BJ (cell line): Measurements from ENCODE around the gene TNRC18. TPM values are rescaled to one million over a fixed set of nuclear protein-coding genes. Genes with fewer than 3 reads are reported as not detected.
"Not testable (repeated sequence)": the region's sequence is repeated elsewhere in the genome, so short reads cannot be mapped to it uniquely, and the experiment has no call there.

Experiments
- CTCF ChIA-PET: fragments of 350-600 bp; formaldehyde crosslinking; extraction: SDS; loops from one replicate; lab custom pipeline; 2021; ENCODE audit warnings: antibody characterized with exemption, inconsistent platforms; lab: Yijun Ruan, JAX
- POLR2A ChIA-PET: fragments of 300-600 bp; sonication (Branson Sonifier 250); formaldehyde crosslinking; extraction: SDS; loops from one replicate; lab custom pipeline; 2021; ENCODE audit warnings: antibody characterized with exemption; lab: Charles Lee
- DNase-seq: peaks from one replicate; pipeline ENCODE4 v3.0.0-alpha.2; 2011; ENCODE audit warnings: low read depth
- H3K27me3 ChIP-seq: 2 replicates; pipeline ENCODE4 v1.6.0; 2011; ENCODE audit warnings: low read length; ENCODE audit not compliant: control insufficient read depth, insufficient read depth
- H3K36me3 ChIP-seq: 2 replicates; pipeline ENCODE4 v1.5.1; 2011; ENCODE audit warnings: low read length; ENCODE audit not compliant: control insufficient read depth, insufficient read depth
- H3K4me3 ChIP-seq: 2 replicates; pipeline ENCODE4 v1.5.1; 2011; ENCODE audit warnings: low read depth, mild to moderate bottlenecking, control low read depth, low read length
- polyA plus RNA-seq: library from polyadenylated mRNA; depleted of rRNA; stranded (reverse); fragments of >200 nt; gene quantifications from 2 replicates; pipeline ENCODE4 v1.2.3, GENCODE V29; 2011
- TF ChIP-seq, protein P1 (sequence below): IDR thresholded peaks from 2 replicates; pipeline ENCODE4 v1.5.1; 2011; ENCODE audit warnings: low read depth, mild to moderate bottlenecking, control low read depth, inconsistent platforms, low read length, moderate library complexity; ENCODE audit not compliant: insufficient read depth

Gene TNRC18
- polyA plus RNA-seq, 1 experiment, result 20.1 TPM

GRCh38 chr7:5315761-5316160, 107.9 kb downstream of the TNRC18 start:
- TF ChIP-seq, protein P1, sequence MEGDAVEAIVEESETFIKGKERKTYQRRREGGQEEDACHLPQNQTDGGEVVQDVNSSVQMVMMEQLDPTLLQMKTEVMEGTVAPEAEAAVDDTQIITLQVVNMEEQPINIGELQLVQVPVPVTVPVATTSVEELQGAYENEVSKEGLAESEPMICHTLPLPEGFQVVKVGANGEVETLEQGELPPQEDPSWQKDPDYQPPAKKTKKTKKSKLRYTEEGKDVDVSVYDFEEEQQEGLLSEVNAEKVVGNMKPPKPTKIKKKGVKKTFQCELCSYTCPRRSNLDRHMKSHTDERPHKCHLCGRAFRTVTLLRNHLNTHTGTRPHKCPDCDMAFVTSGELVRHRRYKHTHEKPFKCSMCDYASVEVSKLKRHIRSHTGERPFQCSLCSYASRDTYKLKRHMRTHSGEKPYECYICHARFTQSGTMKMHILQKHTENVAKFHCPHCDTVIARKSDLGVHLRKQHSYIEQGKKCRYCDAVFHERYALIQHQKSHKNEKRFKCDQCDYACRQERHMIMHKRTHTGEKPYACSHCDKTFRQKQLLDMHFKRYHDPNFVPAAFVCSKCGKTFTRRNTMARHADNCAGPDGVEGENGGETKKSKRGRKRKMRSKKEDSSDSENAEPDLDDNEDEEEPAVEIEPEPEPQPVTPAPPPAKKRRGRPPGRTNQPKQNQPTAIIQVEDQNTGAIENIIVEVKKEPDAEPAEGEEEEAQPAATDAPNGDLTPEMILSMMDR, result no peak
- H3K27me3 ChIP-seq, result no peaks in the 10 kb centered on the region
- DNase-seq, result no peak
- CTCF ChIA-PET, result no interaction called here
- H3K36me3 ChIP-seq, result peaks cover 32% of the 10 kb centered on the region
- POLR2A ChIA-PET, result no interaction called here
- H3K4me3 ChIP-seq, result no peak overlapping the region

DNA sequence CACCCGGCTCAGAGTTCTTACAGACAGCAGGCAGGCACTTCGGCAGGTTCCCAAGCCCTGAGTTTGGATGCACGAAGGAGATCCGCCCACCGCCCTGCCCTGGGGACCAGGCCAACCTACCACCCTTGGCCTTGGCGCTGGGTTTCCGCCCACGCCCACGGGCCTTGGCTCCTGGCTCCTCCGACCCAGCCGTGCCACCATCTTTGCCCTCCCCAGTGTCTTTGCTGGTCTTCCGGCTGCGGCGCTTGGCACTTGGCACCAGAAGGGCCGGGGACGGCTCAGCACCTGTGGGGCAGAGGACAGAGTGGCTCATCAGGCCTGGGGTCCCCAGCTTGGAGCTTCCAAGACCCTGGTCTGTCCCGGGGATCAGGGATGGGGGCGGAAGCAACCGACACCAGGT, 108.8 kb downstream of the TNRC18 start:
- no peaks in the 10 kb centered on the region for H3K27me3 ChIP-seq
- ChIA-PET POLR2A (no interaction called here), CTCF (no interaction called here)
- TF ChIP-seq, protein P1, result no peak
- peaks cover 26% of the 10 kb centered on the region for H3K36me3 ChIP-seq
- no peak for DNase-seq
- no peak overlapping the region for H3K4me3 ChIP-seq

DNA sequence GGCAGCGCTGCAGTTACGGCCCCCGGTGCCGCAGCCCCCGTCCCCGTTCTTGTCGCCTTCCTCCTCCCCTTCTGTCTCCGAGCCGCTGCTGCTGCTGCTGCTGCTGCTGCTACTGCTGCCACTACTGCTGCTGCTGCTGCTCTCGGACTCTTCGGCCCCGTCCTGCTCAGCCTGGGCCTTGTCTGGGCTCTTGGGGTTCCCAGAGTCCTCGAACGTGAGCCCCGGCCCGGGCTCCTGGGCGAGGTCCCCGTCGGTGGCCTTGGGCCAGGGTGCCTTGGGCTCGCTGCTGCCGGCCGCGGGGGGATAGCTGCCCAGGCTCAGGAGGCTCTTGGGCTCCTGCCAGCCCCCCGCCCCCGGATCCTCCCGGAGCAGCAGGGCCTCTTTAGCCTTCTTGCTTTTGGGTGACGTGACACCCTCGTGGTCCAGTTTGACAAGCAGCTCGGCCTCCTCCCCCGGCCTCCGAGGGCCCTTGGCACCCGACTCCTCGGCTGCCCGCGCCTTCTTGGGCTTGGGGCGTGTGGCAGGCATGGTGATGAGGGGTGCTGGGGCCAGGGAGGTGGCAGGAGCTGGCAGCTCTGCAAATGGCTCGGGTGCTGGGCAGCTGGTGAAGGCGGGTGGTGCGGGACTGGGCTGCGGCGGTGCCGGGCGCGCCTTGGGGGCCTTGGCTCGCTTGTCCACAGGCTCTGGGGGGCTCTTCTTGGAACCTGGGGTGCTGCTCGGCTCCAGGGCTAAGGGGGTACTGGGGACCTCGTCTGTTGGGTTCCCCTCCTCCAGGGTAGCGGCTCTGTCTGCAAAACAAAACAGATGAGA, 110.4 kb downstream of the TNRC18 start:
- H3K4me3 ChIP-seq, H3K27me3 ChIP-seq, CTCF ChIA-PET, POLR2A ChIA-PET, DNase-seq: not testable (repeated sequence)
- H3K36me3 ChIP-seq, result peaks cover 27% of the 10 kb centered on the region

- DNase-seq, result not testable (repeated sequence)
These were observed 111.2 kb downstream of the TNRC18 start for GRCh38 chr7:5312276-5313070.

GRCh38 chr7:5310822-5311405, 112.7 kb downstream of the TNRC18 start:
- CTCF ChIA-PET, result no interaction called here
- POLR2A ChIA-PET, result no interaction called here
- peaks cover 31% of the 10 kb centered on the region for H3K36me3 ChIP-seq
- no peaks in the 10 kb centered on the region for H3K27me3 ChIP-seq
- no peak overlapping the region for H3K4me3 ChIP-seq
- TF ChIP-seq, protein P1, result no peak
- DNase-seq, result no peak

More at GRCh38 chr7:5312276-5313070, 111.2 kb downstream of the TNRC18 start:
- H3K4me3 ChIP-seq, CTCF ChIA-PET, POLR2A ChIA-PET, H3K27me3 ChIP-seq: not testable (repeated sequence)
- peaks cover 32% of the 10 kb centered on the region for H3K36me3 ChIP-seq

DNA sequence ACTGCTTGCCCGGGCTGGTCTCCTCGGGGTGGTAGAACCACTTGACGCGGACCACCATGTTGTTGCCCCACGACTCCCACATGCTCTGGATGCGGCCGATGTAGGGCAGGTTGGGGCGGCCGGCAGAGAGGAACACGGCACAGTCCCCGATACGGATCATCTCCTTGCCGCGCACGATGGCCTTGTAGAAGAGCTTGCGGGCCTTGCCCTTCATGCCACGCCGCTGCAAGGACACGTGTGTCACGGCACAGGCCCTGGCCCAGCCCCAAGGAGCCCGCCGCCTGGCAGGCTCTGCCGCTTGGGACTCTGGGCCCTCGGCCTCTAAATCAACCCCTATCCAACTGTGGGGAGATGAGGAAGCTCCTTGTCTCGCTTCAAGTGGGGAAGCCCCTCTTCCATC, 114.5 kb downstream of the TNRC18 start:
- ChIA-PET POLR2A (no interaction called here), CTCF (no interaction called here)
- Histone ChIP-seq H3K4me3 (no peak overlapping the region), H3K36me3 (peaks cover 22% of the 10 kb centered on the region), H3K27me3 (no peaks in the 10 kb centered on the region)
- TF ChIP-seq, protein P1, result no peak
- no peak for DNase-seq

GRCh38 chr7:5307221-5308142, 116.2 kb downstream of the TNRC18 start:
- DNase-seq, H3K4me3 ChIP-seq, CTCF ChIA-PET, POLR2A ChIA-PET, H3K27me3 ChIP-seq: not testable (repeated sequence)
- H3K36me3 ChIP-seq, result peaks cover 22% of the 10 kb centered on the region
